Stimulated activated CD8-positive, alpha-beta memory T cell treated with anti-CD3 and anti-CD28 coated beads, Interleukin-4, amount 100 ng/mL, for 1 hour (primary cell): ENCODE measurements around the gene AKAP13.

Source experiments
- DNase-seq, 2 donors: peaks; one replicate each; pipeline ENCODE4 v3.0.0-alpha.2; 2020; ENCODE audit warnings: low read depth in 2 of 2, low spot score in 1 of 2

AKAP13 gene

DNA sequence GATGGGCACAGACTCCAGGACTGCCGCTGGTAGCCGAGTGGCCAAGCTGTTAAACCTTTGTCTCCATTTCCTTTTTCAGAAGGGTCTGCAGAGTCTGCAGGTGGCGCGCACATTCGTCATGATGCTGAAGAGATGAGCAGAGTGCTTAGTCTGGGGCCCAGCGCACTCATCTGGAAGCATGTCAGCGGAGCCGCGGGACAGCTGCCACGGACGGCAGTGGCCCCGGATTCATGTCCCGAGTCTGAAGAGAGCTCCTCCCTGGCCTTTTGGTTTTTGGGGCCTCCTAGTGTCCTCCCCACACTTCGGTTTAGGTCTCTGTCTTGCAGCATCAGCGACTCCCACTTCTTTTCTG lies 371.7 kb downstream of the AKAP13 start:
- no peak for DNase-seq

DNA sequence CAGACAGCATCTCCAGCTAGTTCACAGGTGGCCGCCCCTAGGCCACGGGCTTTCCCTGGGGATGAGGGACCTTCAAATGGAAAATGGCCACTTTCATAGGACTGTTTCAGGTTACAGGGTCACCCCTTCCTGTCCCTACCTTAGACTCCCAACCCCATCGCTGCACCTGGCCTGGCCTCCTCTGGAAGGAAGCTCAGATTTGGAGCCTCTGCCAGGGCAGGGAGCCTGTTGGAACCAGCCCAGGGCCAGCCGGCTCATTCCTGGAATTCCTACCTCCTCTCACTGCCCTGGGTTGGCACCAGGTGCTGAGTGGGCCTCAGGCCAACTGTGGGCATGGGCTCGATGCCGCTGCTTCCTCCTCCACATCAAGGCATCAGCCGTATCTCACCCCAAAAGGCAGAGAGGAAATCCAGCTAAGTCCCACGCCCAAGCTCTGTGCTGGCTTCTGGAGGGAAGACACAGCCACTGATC lies 372.1 kb downstream of the AKAP13 start:
- DNase-seq, result no peak

DNA sequence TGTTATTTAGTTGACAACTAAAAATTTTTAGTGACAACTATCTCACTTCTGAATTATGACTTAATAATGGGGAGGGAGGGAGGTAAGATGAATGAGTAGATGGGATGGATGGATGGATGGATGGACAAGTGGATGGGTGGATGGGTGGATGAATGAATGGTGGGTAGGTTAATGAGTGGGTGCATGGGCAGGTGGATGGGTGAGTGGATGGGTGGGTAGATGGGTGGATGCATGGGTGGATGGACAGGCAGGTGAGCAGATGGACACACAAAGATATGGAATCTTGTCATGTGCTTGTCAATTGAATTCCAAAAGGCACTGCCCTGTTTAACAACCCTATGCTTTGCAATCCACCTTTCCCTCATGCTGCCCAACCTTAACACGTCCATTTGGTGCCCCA lies 372.9 kb downstream of the AKAP13 start:
- no peak for DNase-seq

DNA sequence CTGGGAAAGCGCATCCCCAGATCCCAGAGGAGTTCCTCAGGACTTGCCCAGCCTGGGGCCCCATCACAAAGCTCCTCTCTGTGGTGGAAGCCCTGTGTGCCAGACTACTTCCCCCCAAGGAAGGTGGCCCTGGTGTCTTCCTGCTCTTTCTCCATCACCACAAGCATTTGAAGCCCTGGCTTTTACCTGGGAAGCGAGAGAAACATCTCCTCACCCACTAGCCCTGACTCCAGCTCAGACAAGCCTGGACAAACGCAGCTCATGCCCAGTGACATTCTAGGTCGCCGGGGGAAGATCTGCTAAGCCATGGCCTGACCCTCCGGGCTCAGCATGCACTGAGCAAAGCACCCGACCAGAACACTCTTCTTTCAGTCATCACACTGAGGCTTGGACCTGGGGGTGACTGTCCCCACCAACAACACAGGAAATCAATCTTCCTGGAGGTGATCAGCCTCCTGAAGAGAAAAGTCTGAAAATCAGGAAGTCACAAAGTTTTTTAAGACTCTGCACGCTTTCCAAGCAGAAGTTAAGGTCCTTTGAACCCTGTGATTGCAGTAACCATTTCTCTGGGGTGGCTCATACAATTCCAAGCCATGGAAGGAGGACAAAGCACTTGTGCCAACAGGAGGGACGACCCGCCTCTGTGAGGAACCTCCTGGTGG lies 373.5 kb downstream of the AKAP13 start:
- DNase-seq, result no peak

DNA sequence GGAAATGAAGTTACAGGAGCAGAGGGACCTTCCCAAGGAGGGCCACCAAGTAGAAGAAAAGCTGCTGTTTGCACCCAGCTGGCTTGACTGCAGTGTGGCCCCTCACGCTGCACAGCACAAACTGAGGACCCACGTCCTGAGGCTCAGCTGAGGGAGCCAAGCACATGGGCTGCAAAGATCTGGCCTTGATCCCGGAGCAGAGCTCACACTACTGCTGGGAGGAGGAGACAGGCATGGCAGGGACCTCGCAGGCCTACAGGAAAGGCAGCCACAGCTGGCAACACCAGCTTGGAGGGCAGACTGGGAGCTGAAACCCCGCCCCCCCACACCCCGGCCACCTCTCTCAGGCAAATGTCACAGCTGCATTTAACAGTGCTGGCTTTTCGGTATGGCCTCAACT lies 374.6 kb downstream of the AKAP13 start:
- DNase-seq, result no peak

DNA sequence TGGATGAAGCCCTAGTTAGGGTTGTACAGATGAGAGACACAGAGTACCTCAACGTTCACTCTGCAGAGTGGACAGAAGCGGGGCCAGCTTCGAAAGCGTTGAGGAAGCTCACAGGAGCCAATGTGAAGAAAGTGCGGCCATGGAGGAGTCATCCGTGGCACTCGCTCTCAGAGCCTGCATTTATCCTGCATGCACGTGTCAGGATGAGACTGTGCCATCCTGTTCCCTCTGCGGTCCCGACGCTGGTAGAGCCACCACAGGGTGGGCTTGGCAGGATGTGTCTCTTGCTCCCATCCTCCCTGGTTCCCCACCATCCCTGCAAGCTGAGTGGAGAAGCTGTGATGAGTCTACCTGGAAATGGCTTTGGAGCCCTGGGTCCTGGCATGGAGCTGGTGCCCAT lies 375.1 kb downstream of the AKAP13 start:
- no peak for DNase-seq

DNA sequence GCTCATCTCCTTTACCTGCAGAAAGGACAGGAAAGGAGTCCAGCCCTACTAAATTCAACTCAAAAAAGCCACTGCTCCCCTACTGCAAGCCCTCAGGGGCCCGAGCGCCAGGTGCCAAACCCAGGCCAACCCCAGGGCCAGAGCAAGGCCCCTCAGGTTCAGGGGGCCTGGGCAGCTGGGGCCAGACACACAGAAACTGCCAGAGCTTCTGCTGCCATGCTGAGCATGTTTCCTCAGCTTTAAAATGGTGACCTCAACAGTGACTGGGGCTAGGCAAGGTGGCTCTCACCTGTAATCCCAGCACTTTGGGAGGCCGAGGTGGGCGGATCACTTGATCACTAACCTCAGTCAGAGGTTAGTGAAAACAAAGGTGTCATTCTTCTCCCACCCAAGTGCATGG lies 375.5 kb downstream of the AKAP13 start:
- DNase-seq, result no peak

DNA sequence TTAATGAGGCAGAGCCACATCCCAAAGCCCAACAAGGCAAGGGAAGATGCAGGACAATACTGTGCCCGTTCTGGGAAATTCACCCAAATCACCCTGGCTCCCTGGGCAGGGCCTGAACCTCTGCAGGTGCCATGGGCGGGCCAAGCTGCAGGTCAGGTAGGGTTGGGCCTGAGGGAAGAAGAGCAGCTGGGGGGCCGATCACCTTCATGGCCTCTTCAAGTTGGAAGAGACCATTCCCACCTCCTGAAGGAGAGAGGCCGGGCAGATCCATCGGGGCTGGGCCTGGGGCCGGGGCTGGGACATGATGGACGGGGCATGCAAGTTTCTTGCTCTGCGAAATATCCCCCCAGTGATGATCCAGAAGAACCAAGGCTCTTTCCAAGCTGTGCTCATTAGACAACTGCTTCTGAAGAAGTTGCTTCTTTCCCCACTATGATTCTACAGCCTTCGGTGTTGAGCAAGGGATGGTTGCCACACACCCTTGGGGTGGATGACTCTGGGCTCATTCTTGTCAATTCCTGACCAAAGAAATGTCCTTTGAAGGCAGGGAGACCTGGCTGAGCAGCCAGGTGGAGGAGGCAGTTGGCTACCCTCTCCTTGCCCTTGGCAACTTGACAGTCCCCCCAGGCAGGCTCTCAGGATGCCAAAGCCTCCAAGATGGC lies 376.1 kb downstream of the AKAP13 start:
- DNase-seq, result no peak

DNA sequence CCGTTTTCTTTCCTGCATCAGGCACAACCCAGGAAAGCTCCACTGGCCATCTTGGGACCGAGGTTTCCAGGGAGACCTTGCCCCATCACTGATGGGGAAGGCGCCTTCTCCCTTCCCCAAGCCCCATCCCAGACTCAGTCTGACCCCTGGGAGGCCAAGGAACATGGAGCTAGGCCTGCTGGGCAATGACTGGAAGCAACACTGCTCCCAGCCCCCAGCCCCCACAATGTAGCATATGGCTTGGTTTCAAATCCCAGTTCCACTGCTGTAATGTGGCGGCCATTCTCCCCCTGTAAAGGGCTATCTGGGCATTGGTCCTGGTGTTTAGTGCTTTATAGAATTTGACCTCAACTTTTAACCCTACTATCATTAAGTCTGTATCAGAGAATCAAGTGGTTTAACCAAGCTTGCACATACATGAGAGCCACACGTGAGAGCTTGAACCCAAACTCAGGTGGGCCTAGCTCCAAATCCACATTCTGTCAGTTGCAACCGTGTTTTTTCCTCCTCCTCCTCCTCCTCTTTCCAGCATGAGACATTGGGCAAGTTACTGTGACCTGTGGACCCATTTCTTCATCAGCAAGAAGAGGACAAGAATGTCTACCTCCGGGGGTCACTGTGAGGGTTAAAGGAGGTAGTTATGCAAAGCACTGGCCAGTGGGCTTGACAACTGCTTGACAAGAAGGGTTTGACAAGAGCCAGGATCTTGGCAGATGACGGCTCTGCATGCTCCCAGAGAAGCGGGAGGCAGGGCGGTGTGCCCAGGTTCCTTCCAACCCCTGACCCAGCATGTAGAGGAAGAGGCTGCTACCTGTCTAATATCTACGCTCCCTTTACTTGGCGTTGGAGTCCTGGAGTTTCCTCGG lies 376.9 kb downstream of the AKAP13 start:
- DNase-seq, result no peak

DNA sequence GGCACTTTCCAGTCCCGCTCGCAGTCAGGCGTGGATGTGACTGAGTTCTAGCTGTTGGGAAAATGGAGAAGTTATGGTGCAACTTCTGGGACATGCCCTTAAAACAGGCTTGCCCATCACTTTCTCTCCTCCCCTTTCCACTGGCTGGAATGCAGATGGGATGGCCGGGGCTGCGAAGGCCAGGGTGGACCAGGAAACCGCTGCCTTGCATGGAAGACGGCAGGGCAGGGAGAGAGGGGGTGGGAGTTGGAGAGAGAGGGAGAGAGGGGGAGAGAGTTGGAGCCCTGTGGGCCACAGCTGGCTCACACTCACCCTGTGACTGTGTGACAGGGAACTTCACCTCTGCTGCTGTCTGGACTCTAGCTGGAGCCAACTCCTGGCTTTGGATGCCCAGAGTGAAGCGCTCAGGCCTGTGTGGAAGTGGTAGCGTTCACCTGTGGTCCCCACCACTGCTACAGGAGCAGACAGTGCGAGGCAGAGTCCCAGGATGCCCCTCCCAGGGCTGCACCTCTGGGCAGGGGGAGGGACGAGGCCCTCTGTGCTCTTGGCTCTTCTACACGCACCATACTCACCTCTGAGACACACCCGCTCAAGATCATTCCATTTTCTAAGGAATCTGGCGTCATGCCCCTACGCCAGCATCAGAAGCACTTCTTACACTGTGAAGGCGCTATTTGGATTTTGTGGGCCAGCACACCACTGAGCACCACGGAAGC lies 377.7 kb downstream of the AKAP13 start:
- DNase-seq, result no peak

DNA sequence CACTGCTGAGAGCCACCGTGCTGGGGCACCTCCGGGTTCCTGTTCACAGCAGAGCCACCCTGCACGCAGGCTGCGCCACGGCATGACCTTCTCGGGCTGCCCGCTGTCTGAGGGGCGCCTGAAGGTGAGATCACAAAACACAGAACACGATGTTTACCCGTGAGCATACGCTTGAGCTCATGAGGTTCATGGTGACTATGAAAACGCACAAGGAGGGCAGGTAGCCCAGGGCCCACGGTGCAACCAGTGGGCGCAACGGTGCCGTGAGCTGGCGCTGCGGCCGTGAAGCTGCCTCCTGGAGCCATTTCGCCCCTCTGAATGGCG lies 378.2 kb downstream of the AKAP13 start:
- DNase-seq, result no peak

DNA sequence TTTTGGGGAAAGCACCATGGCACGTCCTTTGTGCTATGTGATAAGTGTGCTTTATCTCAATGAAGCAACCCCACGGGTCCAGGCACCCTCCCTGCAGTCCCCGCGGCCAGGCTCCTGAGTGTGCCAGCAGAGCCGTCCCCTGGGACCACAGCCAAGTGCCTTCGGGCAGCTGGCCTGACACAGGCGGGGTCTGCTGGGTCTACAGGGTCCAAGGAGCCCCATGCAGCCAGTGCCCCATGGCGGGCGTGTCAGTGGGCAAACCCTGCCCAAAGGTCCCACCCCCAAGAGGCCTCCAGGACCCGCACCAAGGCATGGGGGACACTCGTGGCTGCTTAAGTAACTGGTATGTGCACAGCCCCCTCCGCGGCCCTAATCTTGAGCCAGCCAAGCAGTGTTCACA lies 379.0 kb downstream of the AKAP13 start:
- DNase-seq, result no peak

DNA sequence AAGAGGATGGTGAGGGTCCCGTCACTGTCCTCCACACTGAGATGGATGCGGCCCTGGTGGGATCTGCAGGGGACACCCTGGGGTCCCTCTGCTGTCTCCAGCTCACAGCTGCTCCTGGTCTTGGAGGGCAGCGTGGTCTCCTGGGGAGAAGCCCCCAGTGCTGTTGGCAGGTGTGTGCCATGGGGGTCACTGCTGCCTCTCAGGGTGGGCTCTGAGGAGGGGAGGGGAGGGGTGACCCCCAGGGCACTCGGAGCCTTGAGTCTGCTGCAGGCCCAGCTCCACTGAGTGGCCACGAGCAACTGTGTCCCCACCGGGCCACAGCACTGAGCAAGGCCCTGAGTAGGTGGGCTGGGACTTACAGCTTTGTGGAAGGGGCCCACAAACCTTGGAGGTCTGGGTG lies 379.6 kb downstream of the AKAP13 start:
- DNase-seq, result no peak

DNA sequence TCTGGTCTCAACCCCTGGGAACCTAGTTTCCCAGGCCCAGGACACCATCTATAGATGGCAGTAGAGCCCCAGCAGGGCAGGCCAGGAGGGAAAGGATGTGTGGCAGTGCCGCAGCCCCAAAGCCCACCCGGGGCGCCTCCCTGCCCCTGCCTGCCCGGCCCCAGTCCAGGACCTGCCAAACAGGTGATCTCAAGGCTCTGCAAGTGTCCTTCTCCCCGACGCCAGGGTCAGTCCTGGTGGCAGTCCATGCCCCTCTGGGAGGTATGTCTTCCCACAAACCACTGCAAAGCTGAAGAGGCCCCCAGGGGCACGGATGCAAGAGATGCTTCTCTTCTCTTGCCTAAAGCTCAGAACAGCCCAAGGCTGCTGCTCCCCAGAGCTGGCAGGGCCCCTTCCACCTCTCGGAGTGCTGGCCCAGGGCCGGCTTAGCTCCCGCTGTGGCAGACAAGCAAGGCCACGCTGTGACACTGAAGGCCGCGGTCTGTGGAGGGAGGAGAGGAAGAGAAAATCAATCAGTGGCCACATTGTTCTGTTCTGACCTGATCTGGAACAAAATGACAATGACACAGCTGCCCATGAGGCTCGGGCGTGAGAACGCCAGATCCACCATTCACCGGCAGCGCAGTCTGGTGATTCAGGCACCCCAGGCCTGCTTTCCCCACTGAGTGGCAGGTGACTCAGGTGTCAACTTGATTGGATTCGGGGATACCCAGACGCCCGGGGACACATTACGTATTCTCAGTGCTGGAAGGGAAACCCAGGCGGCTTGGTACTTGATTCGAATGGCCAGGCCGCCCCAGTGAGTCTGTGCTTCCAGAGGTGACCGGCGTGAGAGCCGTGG lies 380.3 kb downstream of the AKAP13 start:
- no peak for DNase-seq

DNA sequence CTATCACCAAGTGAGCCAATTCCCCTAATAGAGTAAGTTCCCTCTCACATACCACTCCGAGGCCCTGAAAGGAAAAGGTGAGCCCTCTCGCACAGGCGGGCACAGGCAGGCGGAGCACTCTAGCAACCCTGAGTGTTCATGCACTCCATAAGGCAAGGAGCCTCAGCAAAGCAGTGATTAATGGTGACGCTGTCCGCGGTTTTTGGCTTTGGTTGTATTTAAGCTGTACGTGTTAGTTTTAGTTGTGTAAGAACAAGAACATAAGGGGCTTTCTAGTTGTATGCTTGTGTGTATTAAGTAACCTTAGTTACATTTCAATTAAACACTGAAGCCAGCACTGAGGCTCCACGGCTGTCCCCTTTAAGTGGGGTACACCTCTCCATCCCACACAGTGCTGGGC lies 381.2 kb downstream of the AKAP13 start:
- no peak for DNase-seq

DNA sequence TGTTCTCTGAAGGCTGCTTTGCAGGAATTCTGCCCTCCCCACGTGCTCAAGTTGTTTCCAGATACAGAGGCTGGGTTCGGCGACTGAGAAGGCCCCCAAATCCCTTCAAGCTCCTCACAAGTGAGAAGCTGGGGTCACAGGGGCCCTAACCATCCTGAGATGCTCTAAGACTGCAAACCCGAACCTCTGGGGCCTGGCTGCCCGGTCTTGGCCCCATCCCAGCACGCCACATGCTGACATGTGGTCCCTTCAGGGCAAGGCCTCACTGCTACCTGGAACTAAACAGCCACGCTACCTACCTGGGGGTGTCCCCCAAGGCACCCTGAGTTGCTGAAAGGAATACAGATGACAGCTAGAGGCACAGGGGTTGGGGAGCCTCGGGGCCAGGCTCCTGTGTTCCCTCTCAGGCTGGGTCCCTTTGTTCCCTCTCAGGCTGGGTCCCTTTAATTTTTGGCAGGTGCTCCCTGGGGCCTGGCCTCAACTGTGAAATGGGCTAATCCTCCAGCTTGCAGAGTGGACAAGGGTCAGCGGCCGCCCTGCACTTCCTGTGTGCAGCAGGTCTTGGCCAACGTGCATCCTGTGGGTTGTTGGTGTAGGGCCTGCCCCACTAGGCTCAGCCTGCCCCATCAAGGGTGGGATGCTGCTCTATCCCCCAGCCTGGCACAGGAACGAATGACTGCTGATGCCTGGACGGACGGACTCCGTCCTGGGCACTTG lies 381.8 kb downstream of the AKAP13 start:
- DNase-seq, result no peak

DNA sequence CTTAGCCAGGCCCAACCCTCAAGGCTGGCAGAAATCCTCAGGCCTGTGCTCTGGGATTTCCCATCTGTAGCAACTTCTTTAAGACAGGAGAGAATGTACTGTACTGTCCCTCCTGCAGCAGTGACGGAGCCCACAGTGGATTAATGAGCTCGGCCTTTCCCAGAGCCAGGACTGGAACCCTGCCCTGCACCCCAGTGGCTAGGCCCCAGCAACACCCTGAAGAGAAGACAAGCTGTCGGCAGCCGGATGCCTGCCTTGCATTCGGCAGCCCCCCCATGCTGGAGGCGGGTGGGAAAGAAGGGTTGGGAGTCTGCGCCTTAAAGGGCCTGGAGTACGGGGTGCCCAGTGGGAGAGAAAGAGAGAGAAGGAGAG lies 382.3 kb downstream of the AKAP13 start:
- DNase-seq, result no peak

DNA sequence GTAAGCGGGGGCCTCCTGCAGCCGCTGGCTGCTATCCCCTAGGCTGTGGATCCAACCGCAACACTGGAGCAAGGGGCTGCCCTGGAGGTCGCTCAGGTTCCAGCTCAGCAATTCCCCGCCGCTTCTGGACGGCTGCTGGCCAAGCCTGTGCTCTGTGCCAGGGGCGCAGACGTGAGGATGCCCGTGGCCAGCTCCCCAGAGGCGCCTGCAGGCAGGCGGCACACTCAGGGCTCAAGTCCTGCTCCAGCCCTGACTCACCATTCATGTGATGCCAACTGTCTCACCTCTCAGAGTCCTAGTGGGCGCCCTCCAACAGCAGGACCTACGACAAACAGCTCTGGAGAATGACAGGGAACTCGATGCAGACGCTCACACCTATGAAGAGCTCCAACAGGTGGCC lies 382.8 kb downstream of the AKAP13 start:
- DNase-seq, result no peak

DNA sequence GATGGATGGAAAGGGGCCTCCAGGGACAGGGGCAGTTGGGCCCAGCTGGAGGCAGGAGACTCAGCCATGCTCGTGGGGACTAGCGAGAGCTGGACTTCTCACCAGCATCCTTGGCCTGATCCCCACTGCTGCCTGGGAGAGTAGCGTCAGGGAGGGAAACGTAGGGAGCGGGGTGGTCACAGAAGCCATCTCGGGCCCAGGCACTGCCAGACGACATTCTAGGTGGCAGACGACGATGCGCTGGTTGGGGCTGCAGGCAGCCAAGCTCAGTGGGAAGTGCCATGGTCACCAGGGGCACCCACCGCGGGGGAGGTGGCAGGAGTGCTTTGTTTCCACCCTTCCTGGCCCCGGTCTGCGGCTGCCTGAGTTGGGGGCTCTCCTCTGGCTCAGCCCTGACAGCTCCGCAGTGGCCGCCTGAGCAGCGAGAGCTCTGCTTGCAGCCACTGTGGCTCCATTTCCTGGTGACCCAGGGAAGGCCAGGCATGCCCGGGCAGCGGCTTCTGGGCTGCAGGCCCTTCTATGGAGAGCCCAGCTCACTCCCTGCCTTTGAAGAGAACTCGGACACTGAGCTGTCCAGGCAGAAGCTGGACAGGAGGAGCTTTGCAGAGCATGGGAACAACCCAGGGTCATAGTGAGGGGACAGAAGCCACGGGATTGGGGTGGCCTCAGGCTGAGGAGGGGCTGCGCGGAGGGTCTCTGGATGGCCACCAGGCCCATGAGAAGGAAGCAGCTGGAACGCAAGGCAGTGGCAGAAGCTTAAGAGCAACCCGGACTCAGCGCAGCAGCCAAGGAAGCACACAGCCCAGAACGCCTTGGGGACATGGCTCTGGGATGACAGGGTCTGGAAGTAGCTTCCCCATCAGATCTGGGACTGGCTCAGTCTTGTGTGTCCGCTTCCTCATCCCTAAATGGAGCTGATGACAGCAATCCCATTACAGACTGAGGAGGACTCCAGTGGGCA lies 383.6 kb downstream of the AKAP13 start:
- DNase-seq, result no peak
